ENCODE data around the gene BRD4. TPM values are rescaled to one million over a fixed set of nuclear protein-coding genes. Genes with fewer than 3 reads are reported as not detected.

Gene BRD4
- total and polyA plus RNA-seq, 2 donors (not counting 3 experiments of a cell fraction or from before 2014, with no cell fraction given): 14.9 to 125 TPM

DNA sequence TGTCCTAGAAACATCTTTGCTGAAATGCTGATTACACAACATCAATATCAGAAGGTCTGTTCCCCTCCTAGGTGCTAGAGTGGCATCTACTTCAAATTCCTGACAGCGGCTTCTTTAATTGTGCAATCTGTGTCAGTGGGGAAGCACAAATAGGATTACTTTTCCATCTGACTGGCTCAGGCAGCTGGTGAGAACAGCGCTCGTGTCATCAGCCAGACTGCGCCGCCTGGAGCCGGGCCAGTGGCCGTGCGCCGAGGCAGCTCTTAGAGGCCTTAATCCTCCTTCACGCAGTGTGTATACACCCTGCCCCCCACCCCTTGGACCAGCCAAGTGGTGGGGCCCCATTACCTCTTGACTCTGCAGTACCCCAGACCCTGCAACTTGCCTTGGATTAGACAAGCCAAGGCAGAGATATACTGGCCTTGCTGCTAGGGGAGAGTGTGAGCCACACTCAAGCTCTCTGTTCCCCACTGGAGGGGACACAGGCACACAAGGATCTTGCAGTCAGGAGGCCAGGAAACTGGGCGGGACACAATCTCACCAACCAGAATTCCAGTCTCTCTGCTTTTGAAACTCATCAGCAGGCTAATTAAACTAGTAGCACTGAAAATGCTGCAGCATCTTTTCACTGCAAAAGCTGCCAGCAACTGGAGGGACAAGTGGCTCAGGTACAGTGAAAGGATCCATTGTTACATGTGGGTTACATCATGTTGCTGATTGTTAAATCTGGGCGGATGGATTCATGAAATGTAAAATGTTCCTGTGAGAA lies 51.2 kb downstream of the BRD4 start:
- peak; percentile 53 for DNase-seq (ENCODE audit: low read depth, low spot score)
- no peak overlapping the region for H3K27ac ChIP-seq (ENCODE audit: insufficient read depth, low read depth, low read length)
- H3K9ac ChIP-seq (replicated peaks; ENCODE audit: extremely low read depth, insufficient read depth, low read length): no peak overlapping the region
- H3K27me3 ChIP-seq (ENCODE audit: control insufficient read depth in 2 of 2, insufficient read depth in 2 of 2, low read length in 2 of 2): no peaks in the 10 kb centered on the region
- FAIRE-seq: no peak
- TF ChIP-seq GATA2 (IDR thresholded peaks at IDR 0.05; ENCODE audit: insufficient read depth, insufficient read length, low read depth, low read length): no peak
- no peak for TF ChIP-seq MYC (IDR thresholded peaks at IDR 0.05; ENCODE audit: low read depth, low read length)
- TF ChIP-seq POLR2AphosphoS5 (IDR thresholded peaks at IDR 0.05; ENCODE audit: insufficient read depth, low read depth, low read length): no peak
- no peak for TF ChIP-seq FOS (IDR thresholded peaks at IDR 0.05; ENCODE audit: borderline replicate concordance, insufficient read depth, low read length)
- no peak for TF ChIP-seq JUN (IDR thresholded peaks at IDR 0.05; ENCODE audit: borderline replicate concordance, insufficient read depth, insufficient read length, low read depth)
- no peak for TF ChIP-seq POLR2A (IDR thresholded peaks at IDR 0.05; ENCODE audit: low read depth, low read length)
- TF ChIP-seq, protein P1, sequence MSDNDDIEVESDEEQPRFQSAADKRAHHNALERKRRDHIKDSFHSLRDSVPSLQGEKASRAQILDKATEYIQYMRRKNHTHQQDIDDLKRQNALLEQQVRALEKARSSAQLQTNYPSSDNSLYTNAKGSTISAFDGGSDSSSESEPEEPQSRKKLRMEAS (IDR thresholded peaks at IDR 0.05; ENCODE audit: insufficient read depth, insufficient read length): no peak
- TF ChIP-seq, protein P2, sequence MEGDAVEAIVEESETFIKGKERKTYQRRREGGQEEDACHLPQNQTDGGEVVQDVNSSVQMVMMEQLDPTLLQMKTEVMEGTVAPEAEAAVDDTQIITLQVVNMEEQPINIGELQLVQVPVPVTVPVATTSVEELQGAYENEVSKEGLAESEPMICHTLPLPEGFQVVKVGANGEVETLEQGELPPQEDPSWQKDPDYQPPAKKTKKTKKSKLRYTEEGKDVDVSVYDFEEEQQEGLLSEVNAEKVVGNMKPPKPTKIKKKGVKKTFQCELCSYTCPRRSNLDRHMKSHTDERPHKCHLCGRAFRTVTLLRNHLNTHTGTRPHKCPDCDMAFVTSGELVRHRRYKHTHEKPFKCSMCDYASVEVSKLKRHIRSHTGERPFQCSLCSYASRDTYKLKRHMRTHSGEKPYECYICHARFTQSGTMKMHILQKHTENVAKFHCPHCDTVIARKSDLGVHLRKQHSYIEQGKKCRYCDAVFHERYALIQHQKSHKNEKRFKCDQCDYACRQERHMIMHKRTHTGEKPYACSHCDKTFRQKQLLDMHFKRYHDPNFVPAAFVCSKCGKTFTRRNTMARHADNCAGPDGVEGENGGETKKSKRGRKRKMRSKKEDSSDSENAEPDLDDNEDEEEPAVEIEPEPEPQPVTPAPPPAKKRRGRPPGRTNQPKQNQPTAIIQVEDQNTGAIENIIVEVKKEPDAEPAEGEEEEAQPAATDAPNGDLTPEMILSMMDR (IDR thresholded peaks at IDR 0.05; ENCODE audit: extremely low read depth in 1 of 2, insufficient read depth in 1 of 2, low read depth in 1 of 2, low read length in 2 of 2): no peak
- TF ChIP-seq EZH2 (IDR thresholded peaks at IDR 0.05; ENCODE audit: borderline replicate concordance, low read depth, low read length, severe bottlenecking): no peak
- ChIA-PET POLR2A (interaction anchor here (0.6 kb wide), 1 partner anchor 67 kb away, joined by 3 read pairs; no protein-coding TSS in a partner anchor), CTCF (interaction anchor here (0.7 to 1.4 kb wide), 5 partner anchors 9 to 44 kb away, joined by 3 to 5 read pairs (median 3); no protein-coding TSS in a partner anchor)
- no peak overlapping the region for H3K4me2 ChIP-seq (ENCODE audit: insufficient read depth, low read length)
- H3K9me3 ChIP-seq (replicated peaks; ENCODE audit: control insufficient read depth, insufficient read depth, low read length): no peaks in the 10 kb centered on the region
- BruUV-seq (replicated peaks): no TSS peak
- H2AFZ ChIP-seq (ENCODE audit: low read depth, low read length): no peak overlapping the region
- no peaks in the 10 kb centered on the region for H3K9me1 ChIP-seq (replicated peaks; ENCODE audit: control insufficient read depth, extremely low read depth, insufficient read depth, low read length)
- H3K79me2 ChIP-seq (ENCODE audit: control insufficient read depth, insufficient read depth, low read length): peaks cover 100% of the 10 kb centered on the region
- H3K4me1 ChIP-seq (ENCODE audit: control insufficient read depth, extremely low read depth, insufficient read depth, low read length): peaks cover 3% of the 10 kb centered on the region
- peaks cover 23% of the 10 kb centered on the region for H4K20me1 ChIP-seq (replicated peaks; ENCODE audit: control insufficient read depth, extremely low read depth, insufficient read depth, low read length)
- intact Hi-C loops (cut with micrococcal nuclease) (no loop called here), dilution Hi-C loops (cut with MboI; ENCODE audit: extremely low pct_ligation_motif_present, low sequenced_read_pairs) (no loop called here)
- peaks cover 0 to 2% of the 10 kb centered on the region in 2 experiments for H3K36me3 ChIP-seq (ENCODE audit: control insufficient read depth in 2 of 2, extremely low read depth in 1 of 2, insufficient read depth in 2 of 2, low read length in 2 of 2)
- no peak overlapping the region for H3K4me3 ChIP-seq (replicated peaks in 1 of 3; ENCODE audit: insufficient read depth in 1 of 3, low read depth in 1 of 3, low read length in 3 of 3)
